K562 (cell line): ENCODE measurements around the gene CBR4. TPM values are rescaled to one million over a fixed set of nuclear protein-coding genes. Genes with fewer than 3 reads are reported as not detected.

ENCODE experiments used
- ATAC-seq: fragments of 200-7000 bp; cut with Tn5 transposase; 3 replicates; pipeline ENCODE4 v1.9.1; 2020; ENCODE audit warnings: moderate library complexity
- BruUV-seq: library from RNA; stranded (reverse); fragments of 400-500 nt; replicated peaks from 2 replicates; lab custom pipeline; 2021; lab: Mats Ljungman, UMichigan
- CTCF ChIA-PET: fragments of 300-600 bp; formaldehyde crosslinking; extraction: SDS; loops from one replicate; lab custom pipeline; 2021; ENCODE audit warnings: low intra/inter-chr PET ratio; lab: Yijun Ruan, JAX
- POLR2A ChIA-PET: fragments of 300-600, 350-650 bp; sonication (Branson Sonifier 250); formaldehyde crosslinking; extraction: SDS; loops from one replicate; lab custom pipeline; 2021; ENCODE audit warnings: antibody characterized with exemption, inconsistent platforms; lab: Yijun Ruan, JAX
- DNase-seq, 4 experiments: peaks; one replicate each; pipeline versions ENCODE4 v3.0.0 to v3.0.0-alpha.2; 2011 to 2018; ENCODE audit warnings: low spot score in 3 of 4, mixed read lengths in 3 of 4; ENCODE audit errors: extremely low read depth in 1 of 4
- FAIRE-seq: peaks from 2 replicates; lab custom pipeline; 2011; peaks lifted over from hg19 to GRCh38; lab: Jason Lieb, UNC
- H2AFZ ChIP-seq: 2 replicates; pipeline ENCODE4 v1.6.0; 2011; ENCODE audit warnings: low read depth, low read length, control low read depth, inconsistent platforms
- H3K27ac ChIP-seq: fragments of 200-600 bp; 3 replicates; pipeline ENCODE4 v1.8.0; 2011; ENCODE audit warnings: low read depth, mild to moderate bottlenecking, control low read depth, inconsistent platforms, low read length, moderate library complexity, mixed read lengths; ENCODE audit errors: extremely low read depth
- H3K27me3 ChIP-seq, 2 experiments: fragments of 300-600 bp in 1 of 2; 2 replicates in 1 of 2; 3 replicates in 1 of 2; pipeline versions ENCODE4 v1.6.0 to v1.8.0; 2011; ENCODE audit warnings: inconsistent platforms in 2 of 2, low read length in 2 of 2, mild to moderate bottlenecking in 1 of 2, mixed read lengths in 1 of 2, moderate library complexity in 1 of 2; ENCODE audit not compliant: control insufficient read depth in 2 of 2, insufficient read depth in 2 of 2
- H3K36me3 ChIP-seq: fragments of 300-600 bp; 3 replicates; pipeline ENCODE4 v1.8.0; 2011; ENCODE audit warnings: mild to moderate bottlenecking, low read length, inconsistent platforms; ENCODE audit not compliant: control insufficient read depth, insufficient read depth
- H3K4me1 ChIP-seq, 2 experiments: fragments of 200-600 bp in 1 of 2; replicated peaks in 1 of 2; 2 replicates in 1 of 2; 3 replicates in 1 of 2; pipeline versions ENCODE4 v1.5.1 to v1.8.0; 2011; ENCODE audit warnings: inconsistent platforms in 2 of 2, low read length in 2 of 2, mild to moderate bottlenecking in 1 of 2, mixed read lengths in 1 of 2, moderate library complexity in 1 of 2; ENCODE audit not compliant: control insufficient read depth in 2 of 2, insufficient read depth in 2 of 2
- H3K4me2 ChIP-seq: 2 replicates; pipeline ENCODE4 v1.6.1; 2011; ENCODE audit warnings: low read length, control low read depth, inconsistent platforms, mixed read lengths; ENCODE audit not compliant: insufficient read depth
- H3K4me3 ChIP-seq: fragments of 200-600 bp; sonication (generic), shearing (Covaris generic); 2 replicates; pipeline ENCODE4 v1.5.1; 2016; ENCODE audit warnings: control low read depth, inconsistent platforms
- H3K79me2 ChIP-seq: fragments of 200-600 bp; 3 replicates; pipeline ENCODE4 v1.8.0; 2011; ENCODE audit warnings: low read length, inconsistent platforms; ENCODE audit not compliant: control insufficient read depth, insufficient read depth
- H3K9ac ChIP-seq, 2 experiments: 2 replicates each; pipeline versions ENCODE4 v1.6.0 to v1.6.1; 2011; ENCODE audit warnings: low read depth in 2 of 2, low read length in 2 of 2, control low read depth in 1 of 2, inconsistent platforms in 1 of 2, mild to moderate bottlenecking in 1 of 2, mixed read lengths in 1 of 2; ENCODE audit not compliant: insufficient read depth in 1 of 2
- H3K9me1 ChIP-seq: one replicate; pipeline ENCODE4 v1.6.0; 2011; ENCODE audit warnings: inconsistent platforms, mild to moderate bottlenecking, low read length, moderate library complexity; ENCODE audit not compliant: control insufficient read depth, insufficient read depth
- H3K9me3 ChIP-seq: replicated peaks from 2 replicates; pipeline ENCODE4 v1.5.1; 2011; ENCODE audit warnings: low read depth, low read length, inconsistent platforms; ENCODE audit not compliant: control insufficient read depth, insufficient read depth
- H4K20me1 ChIP-seq: replicated peaks from 2 replicates; pipeline ENCODE4 v1.6.1; 2011; ENCODE audit warnings: low read length, inconsistent platforms, mixed read lengths; ENCODE audit not compliant: control insufficient read depth, insufficient read depth
- ARID1B ChIP-seq: fragments of 450-650 bp; IDR thresholded peaks from 2 replicates; pipeline ENCODE4 v1.6.1; 2016; ENCODE audit warnings: antibody characterized with exemption, mild to moderate bottlenecking, inconsistent platforms
- CBFA2T2 ChIP-seq: fragments of 450-650 bp; conservative IDR thresholded peaks from 2 replicates; pipeline ENCODE4 v1.6.1; 2017; ENCODE audit warnings: mild to moderate bottlenecking
- CBFA2T3 ChIP-seq: fragments of 450-650 bp; IDR thresholded peaks from 2 replicates; pipeline ENCODE4 v1.6.1; 2017
- DPF2 ChIP-seq: fragments of 450-650 bp; IDR thresholded peaks from 2 replicates; pipeline ENCODE4 v1.6.1; 2016
- FOSL1 ChIP-seq: fragments of 200-800 bp; sonication (Bioruptor generic); conservative IDR thresholded peaks from 2 replicates; pipeline ENCODE4 v1.6.1; 2016; ENCODE audit warnings: missing genetic modification characterization, missing compliant biosample characterization
- JUND ChIP-seq, 2 experiments: IDR thresholded peaks; 2 replicates in 1 of 2; 3 replicates in 1 of 2; pipeline ENCODE4 v1.6.1; 2011; ENCODE audit warnings: borderline replicate concordance in 2 of 2, low read depth in 2 of 2, low read length in 2 of 2, improper control_type of control experiment in 1 of 2, missing biosample characterization in 1 of 2, missing genetic modification characterization in 1 of 2, missing genetic modification reagents in 1 of 2
- RAD21 ChIP-seq, 2 experiments: fragments of 250-450 bp in 1 of 2; fragments of 450-650 bp in 1 of 2; sonication (Bioruptor Pico) in 1 of 2; formaldehyde crosslinking in 1 of 2; IDR thresholded peaks in 1 of 2; conservative IDR thresholded peaks in 1 of 2; 2 replicates each; pipeline versions ENCODE4 v1.4.0 to v1.8.0; 2020 to 2022; ENCODE audit warnings: mild to moderate bottlenecking in 2 of 2, moderate library complexity in 1 of 2
- SAFB ChIP-seq: fragments of 200-400 bp; formaldehyde crosslinking; IDR thresholded peaks from 2 replicates; pipeline ENCODE4 v1.6.1; 2017; ENCODE audit warnings: low read depth, low read length, borderline replicate concordance
- ZNF175 ChIP-seq: fragments of 200-800 bp; sonication (Bioruptor generic); IDR thresholded peaks from 2 replicates; pipeline ENCODE4 v1.6.1; 2016; ENCODE audit warnings: low read depth, mild to moderate bottlenecking, missing genetic modification characterization, missing compliant biosample characterization
- WGBS: fragments of 100-300 bp; shearing (Covaris generic); methylation state at CpG from one replicate; pipeline ENCODE4 v1.1.6; 2016; ENCODE audit warnings: low coverage, mixed read lengths; ENCODE audit not compliant: insufficient coverage; ENCODE audit errors: missing lambda C conversion rate; 5-methylcytosine and 5-hydroxymethylcytosine counted together
- in situ Hi-C: fragments of 300-500 bp; cut with MboI; formaldehyde crosslinking; loops from 4 replicates; pipeline ENCODE4 v1.15.0; 2018; ENCODE audit warnings: inconsistent platforms, mixed read lengths
- intact Hi-C: fragments of 100-400 bp; cut with micrococcal nuclease; formaldehyde crosslinking; loops from 2 replicates; pipeline ENCODE4 v1.14.2; 2022
- polyA plus RNA-seq, 8 experiments: library from polyadenylated mRNA; depleted of rRNA in 4 of 8; stranded (reverse) in 5 of 8; unstranded in 3 of 8; fragments of >200 nt; fragmentation: Nextera tagmentation in 2 of 8; fragmentation: Illumina TruSeq in 1 of 8; extraction: Ambion mirVana in 2 of 8; extraction: Trizol in 1 of 8; gene quantifications; 2 replicates each; pipeline versions ENCODE4 v1.2.1 to v1.2.3, GENCODE V29; 2011 to 2014; ENCODE audit warnings: inconsistent platforms in 1 of 8, missing spikeins in 1 of 8
- total RNA-seq, 7 experiments: library from RNA; depleted of rRNA in 6 of 7; stranded (reverse); fragments of >200 nt in 6 of 7; fragmentation: Illumina TruSeq in 2 of 7; extraction: Trizol in 2 of 7; gene quantifications; 2 replicates each; pipeline versions ENCODE4 v1.2.1 to v1.2.3, GENCODE V29; 2011 to 2021; ENCODE audit warnings: low replicate concordance in 1 of 7
- TF ChIP-seq, protein P1 (sequence below): sonication (generic); formaldehyde crosslinking; IDR thresholded peaks from 2 replicates; pipeline ENCODE4 v1.8.1; 2023; ENCODE audit warnings: mild to moderate bottlenecking, missing genetic modification reagents, moderate library complexity
- TF ChIP-seq, protein P2 (sequence below): IDR thresholded peaks from 2 replicates; pipeline ENCODE4 v1.6.1; 2012; ENCODE audit warnings: low read depth, low read length, improper control_type of control experiment, borderline replicate concordance
- TF ChIP-seq, protein P3 (sequence below), 3 experiments: IDR thresholded peaks in 2 of 3; conservative IDR thresholded peaks in 1 of 3; 2 replicates each; pipeline ENCODE4 v1.5.1; 2011 to 2012; ENCODE audit warnings: low read length in 3 of 3, mild to moderate bottlenecking in 3 of 3, control low read depth in 2 of 3, improper control_type of control experiment in 1 of 3, inconsistent platforms in 1 of 3, low read depth in 1 of 3, mixed read lengths in 1 of 3, moderate library complexity in 1 of 3; ENCODE audit not compliant: insufficient read depth in 2 of 3
- TF ChIP-seq, protein P4 (sequence below), 2 experiments: fragments of 450-650 bp in 1 of 2; sonication (generic) in 1 of 2; formaldehyde crosslinking in 1 of 2; IDR thresholded peaks in 1 of 2; conservative IDR thresholded peaks in 1 of 2; 2 replicates each; pipeline versions ENCODE4 v1.6.1 to v1.8.1; 2016 to 2023; ENCODE audit warnings: mild to moderate bottlenecking in 2 of 2, moderate library complexity in 2 of 2, inconsistent platforms in 1 of 2, missing genetic modification reagents in 1 of 2

Gene CBR4
- total and polyA plus RNA-seq, 9 of the 15 experiments (the other 6 are each of a cell fraction or from before 2014, with no cell fraction given), result 12.1 to 26.4 (median 18.6) TPM

DNA sequence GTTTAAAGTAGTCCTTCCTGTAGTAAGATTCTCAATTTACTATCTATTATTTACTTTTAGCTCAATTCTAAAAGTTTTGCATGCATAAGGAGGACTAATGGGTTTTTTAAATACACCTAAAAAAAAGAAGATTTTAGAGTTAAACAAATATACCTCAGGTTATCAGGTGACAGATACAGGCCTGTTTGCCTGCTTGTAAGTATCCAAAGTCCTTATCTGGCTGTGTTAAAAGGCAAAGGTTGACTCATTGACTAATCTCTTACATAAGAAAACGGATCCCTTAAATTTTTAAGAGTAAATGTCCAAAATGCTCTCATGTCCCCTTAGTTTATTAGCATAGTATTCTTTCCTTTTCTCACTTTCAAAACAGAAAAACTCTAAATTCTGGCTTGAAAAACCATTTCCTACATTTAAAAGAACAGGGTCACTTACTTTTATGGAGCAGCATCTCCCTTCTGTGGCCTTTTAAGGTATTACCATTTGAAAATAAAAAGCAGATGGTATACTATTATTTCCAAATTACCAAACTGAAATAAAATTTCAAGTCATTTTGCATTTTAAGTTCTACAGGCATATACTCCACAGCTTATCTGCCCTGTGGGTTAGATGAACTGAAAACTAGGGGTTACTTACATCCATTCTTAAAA is 4.5 kb downstream of the CBR4 start:
- no peaks in the 10 kb centered on the region for H4K20me1 ChIP-seq
- H3K9ac ChIP-seq, result no peak overlapping the region
- FAIRE-seq, result no peak
- H3K4me3 ChIP-seq, result no peak overlapping the region
- TF ChIP-seq, protein P1, sequence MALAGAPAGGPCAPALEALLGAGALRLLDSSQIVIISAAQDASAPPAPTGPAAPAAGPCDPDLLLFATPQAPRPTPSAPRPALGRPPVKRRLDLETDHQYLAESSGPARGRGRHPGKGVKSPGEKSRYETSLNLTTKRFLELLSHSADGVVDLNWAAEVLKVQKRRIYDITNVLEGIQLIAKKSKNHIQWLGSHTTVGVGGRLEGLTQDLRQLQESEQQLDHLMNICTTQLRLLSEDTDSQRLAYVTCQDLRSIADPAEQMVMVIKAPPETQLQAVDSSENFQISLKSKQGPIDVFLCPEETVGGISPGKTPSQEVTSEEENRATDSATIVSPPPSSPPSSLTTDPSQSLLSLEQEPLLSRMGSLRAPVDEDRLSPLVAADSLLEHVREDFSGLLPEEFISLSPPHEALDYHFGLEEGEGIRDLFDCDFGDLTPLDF (CRISPR knock-in tag), result no peak
- TF ChIP-seq, protein P2, sequence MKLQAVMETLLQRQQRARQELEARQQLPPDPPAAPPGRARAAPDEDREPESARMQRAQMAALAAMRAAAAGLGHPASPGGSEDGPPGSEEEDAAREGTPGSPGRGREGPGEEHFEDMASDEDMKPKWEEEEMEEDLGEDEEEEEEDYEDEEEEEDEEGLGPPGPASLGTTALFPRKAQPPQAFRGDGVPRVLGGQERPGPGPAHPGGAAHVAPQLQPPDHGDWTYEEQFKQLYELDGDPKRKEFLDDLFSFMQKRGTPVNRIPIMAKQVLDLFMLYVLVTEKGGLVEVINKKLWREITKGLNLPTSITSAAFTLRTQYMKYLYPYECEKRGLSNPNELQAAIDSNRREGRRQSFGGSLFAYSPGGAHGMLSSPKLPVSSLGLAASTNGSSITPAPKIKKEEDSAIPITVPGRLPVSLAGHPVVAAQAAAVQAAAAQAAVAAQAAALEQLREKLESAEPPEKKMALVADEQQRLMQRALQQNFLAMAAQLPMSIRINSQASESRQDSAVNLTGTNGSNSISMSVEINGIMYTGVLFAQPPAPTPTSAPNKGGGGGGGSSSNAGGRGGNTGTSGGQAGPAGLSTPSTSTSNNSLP, result no peak
- TF ChIP-seq JUND (IDR thresholded peaks at IDR 0.05; ENCODE audit: borderline replicate concordance, low read depth, low read length) (peak; percentile 67), JUND (tag; IDR thresholded peaks at IDR 0.05; ENCODE audit: borderline replicate concordance, low read depth, low read length) (peak; percentile 66; the same call in 2 of the 3 replicates), ARID1B (peak; percentile 53), DPF2 (peak; percentile 58; the same call in 1 of the 2 replicates), FOSL1 (tag) (peak; percentile 81), ZNF175 (CRISPR knock-in tag) (no peak), CBFA2T3 (peak; percentile 36; the same call in 1 of the 2 replicates), SAFB (no peak), CBFA2T2 (0 out of 2 replicates have a peak, but pooled peaks have one; percentile 12), RAD21 (CRISPR knock-in tag; conservative IDR thresholded peaks at IDR 0.05 in 1 of 2, IDR thresholded peaks at IDR 0.05 in 1 of 2) (peak in 1 of 2 experiments; percentile 18; a peak in 1 of 4 replicates)
- TF ChIP-seq, protein P3, sequence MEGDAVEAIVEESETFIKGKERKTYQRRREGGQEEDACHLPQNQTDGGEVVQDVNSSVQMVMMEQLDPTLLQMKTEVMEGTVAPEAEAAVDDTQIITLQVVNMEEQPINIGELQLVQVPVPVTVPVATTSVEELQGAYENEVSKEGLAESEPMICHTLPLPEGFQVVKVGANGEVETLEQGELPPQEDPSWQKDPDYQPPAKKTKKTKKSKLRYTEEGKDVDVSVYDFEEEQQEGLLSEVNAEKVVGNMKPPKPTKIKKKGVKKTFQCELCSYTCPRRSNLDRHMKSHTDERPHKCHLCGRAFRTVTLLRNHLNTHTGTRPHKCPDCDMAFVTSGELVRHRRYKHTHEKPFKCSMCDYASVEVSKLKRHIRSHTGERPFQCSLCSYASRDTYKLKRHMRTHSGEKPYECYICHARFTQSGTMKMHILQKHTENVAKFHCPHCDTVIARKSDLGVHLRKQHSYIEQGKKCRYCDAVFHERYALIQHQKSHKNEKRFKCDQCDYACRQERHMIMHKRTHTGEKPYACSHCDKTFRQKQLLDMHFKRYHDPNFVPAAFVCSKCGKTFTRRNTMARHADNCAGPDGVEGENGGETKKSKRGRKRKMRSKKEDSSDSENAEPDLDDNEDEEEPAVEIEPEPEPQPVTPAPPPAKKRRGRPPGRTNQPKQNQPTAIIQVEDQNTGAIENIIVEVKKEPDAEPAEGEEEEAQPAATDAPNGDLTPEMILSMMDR (IDR thresholded peaks at IDR 0.05 in 2 of 3, conservative IDR thresholded peaks at IDR 0.05 in 1 of 3; ENCODE audit: insufficient read depth in 2 of 3, low read depth in 1 of 3, low read length in 3 of 3), result peak in 2 of 3 experiments; percentile 18 to 47; a peak in 3 of 6 replicates
- TF ChIP-seq, protein P4, sequence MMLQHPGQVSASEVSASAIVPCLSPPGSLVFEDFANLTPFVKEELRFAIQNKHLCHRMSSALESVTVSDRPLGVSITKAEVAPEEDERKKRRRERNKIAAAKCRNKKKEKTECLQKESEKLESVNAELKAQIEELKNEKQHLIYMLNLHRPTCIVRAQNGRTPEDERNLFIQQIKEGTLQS (IDR thresholded peaks at IDR 0.05), result peak; percentile 44; the same call in 1 of the 2 replicates
- TF ChIP-seq, protein P4 (CRISPR knock-in tag; conservative IDR thresholded peaks at IDR 0.05), result no peak
- DNase-seq, result no peak
- no peak for ATAC-seq
- POLR2A ChIA-PET, result interaction anchor here (0.6 to 0.7 kb wide), 2 partner anchors 344 to 477 kb away, joined by 3 read pairs; no protein-coding TSS in a partner anchor
- H3K4me2 ChIP-seq, result no peak overlapping the region
- H3K9me3 ChIP-seq, result no peaks in the 10 kb centered on the region
- peaks cover 52% of the 10 kb centered on the region for H3K36me3 ChIP-seq
- BruUV-seq, result no TSS peak
- no peak overlapping the region for H2AFZ ChIP-seq
- WGBS, result 7% methylated on average over 1 of the region's 1 CpG
- peaks cover 36% of the 10 kb centered on the region for H3K79me2 ChIP-seq
- CTCF ChIA-PET, result interaction anchor here (1.3 kb wide), 1 partner anchor 82 kb away, joined by 5 read pairs; no protein-coding TSS in a partner anchor
- H3K4me1 ChIP-seq, result peaks cover 4 to 14% of the 10 kb centered on the region in 2 experiments; a peak in 3 of 5 replicates
- in situ Hi-C loops (loop anchor here (25.0 kb wide), 1 partner anchor 482 kb away; no protein-coding TSS in a partner anchor), intact Hi-C loops (loop anchor here (2.0 kb wide), 1 partner anchor 83 kb away; no protein-coding TSS in a partner anchor)
- no peaks in the 10 kb centered on the region for H3K27me3 ChIP-seq
- no peak overlapping the region for H3K27ac ChIP-seq
- H3K9me1 ChIP-seq, result no peaks in the 10 kb centered on the region
